ENCODE results near the gene CCDC200.
"Not testable (repeated sequence)": the region's sequence is repeated elsewhere in the genome, so short reads cannot be mapped to it uniquely, and the experiment has no call there.

CCDC200 gene

GRCh38 chr17:43210576-43210975 lies 17.8 kb downstream of the CCDC200 start:
- peak overlapping the region; percentile 80 for H3K4me3 ChIP-seq (ENCODE audit: low read length)
- H3K36me3 ChIP-seq (ENCODE audit: control insufficient read depth, low read length) = peaks cover 10% of the 10 kb centered on the region
- TF ChIP-seq, protein P1, sequence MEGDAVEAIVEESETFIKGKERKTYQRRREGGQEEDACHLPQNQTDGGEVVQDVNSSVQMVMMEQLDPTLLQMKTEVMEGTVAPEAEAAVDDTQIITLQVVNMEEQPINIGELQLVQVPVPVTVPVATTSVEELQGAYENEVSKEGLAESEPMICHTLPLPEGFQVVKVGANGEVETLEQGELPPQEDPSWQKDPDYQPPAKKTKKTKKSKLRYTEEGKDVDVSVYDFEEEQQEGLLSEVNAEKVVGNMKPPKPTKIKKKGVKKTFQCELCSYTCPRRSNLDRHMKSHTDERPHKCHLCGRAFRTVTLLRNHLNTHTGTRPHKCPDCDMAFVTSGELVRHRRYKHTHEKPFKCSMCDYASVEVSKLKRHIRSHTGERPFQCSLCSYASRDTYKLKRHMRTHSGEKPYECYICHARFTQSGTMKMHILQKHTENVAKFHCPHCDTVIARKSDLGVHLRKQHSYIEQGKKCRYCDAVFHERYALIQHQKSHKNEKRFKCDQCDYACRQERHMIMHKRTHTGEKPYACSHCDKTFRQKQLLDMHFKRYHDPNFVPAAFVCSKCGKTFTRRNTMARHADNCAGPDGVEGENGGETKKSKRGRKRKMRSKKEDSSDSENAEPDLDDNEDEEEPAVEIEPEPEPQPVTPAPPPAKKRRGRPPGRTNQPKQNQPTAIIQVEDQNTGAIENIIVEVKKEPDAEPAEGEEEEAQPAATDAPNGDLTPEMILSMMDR (IDR thresholded peaks at IDR 0.05; ENCODE audit: low read depth, low read length, poor library complexity, severe bottlenecking) = no peak
- TF ChIP-seq EZH2phosphoT487 (IDR thresholded peaks at IDR 0.05; ENCODE audit: borderline replicate concordance, low read length) = no peak
- H3K27me3 ChIP-seq (ENCODE audit: control insufficient read depth, low read length) = no peaks in the 10 kb centered on the region
- peak overlapping the region; percentile 84 for H3K4me2 ChIP-seq (ENCODE audit: low read length)
- no peaks in the 10 kb centered on the region for H3K9me3 ChIP-seq (ENCODE audit: control insufficient read depth, insufficient read depth, low read length)
- no peaks in the 10 kb centered on the region for H4K20me1 ChIP-seq (ENCODE audit: control insufficient read depth, insufficient read depth, low read depth, low read length)
- no peaks in the 10 kb centered on the region for H3K79me2 ChIP-seq (ENCODE audit: control insufficient read depth, low read length)
- H3K4me1 ChIP-seq (ENCODE audit: control insufficient read depth, low read length) = peaks cover 27% of the 10 kb centered on the region
- H3K27ac ChIP-seq (ENCODE audit: low read depth, low read length) = no peak overlapping the region
- no peaks in the 10 kb centered on the region for H3K9me2 ChIP-seq (replicated peaks; ENCODE audit: control insufficient read depth, low read length)
- peaks cover 7% of the 10 kb centered on the region for H3F3A ChIP-seq (ENCODE audit: control insufficient read depth, insufficient read depth)

GRCh38 chr17:43203013-43203412 lies 25.4 kb downstream of the CCDC200 start:
- H3K9me2 ChIP-seq (replicated peaks; ENCODE audit: control insufficient read depth, low read length); H3F3A ChIP-seq (ENCODE audit: control insufficient read depth, insufficient read depth); H3K4me1 ChIP-seq (ENCODE audit: control insufficient read depth, low read length); H3K4me2 ChIP-seq (ENCODE audit: low read length); H3K27ac ChIP-seq (ENCODE audit: low read depth, low read length); H3K27me3 ChIP-seq (ENCODE audit: control insufficient read depth, low read length); H3K79me2 ChIP-seq (ENCODE audit: control insufficient read depth, low read length); H3K9me3 ChIP-seq (ENCODE audit: control insufficient read depth, insufficient read depth, low read length); H3K36me3 ChIP-seq (ENCODE audit: control insufficient read depth, low read length); H3K4me3 ChIP-seq (ENCODE audit: low read length); H4K20me1 ChIP-seq (ENCODE audit: control insufficient read depth, insufficient read depth, low read depth, low read length): not testable (repeated sequence)

GRCh38 chr17:43200127-43200526 lies 28.3 kb downstream of the CCDC200 start:
- Histone ChIP-seq H3K27me3 (ENCODE audit: control insufficient read depth, low read length) (no peaks in the 10 kb centered on the region), H3K4me1 (ENCODE audit: control insufficient read depth, low read length) (peaks cover 8% of the 10 kb centered on the region), H3K79me2 (ENCODE audit: control insufficient read depth, low read length) (no peaks in the 10 kb centered on the region), H3K36me3 (ENCODE audit: control insufficient read depth, low read length) (peaks cover 13% of the 10 kb centered on the region), H3K4me3 (ENCODE audit: low read length) (no peak overlapping the region), H3F3A (ENCODE audit: control insufficient read depth, insufficient read depth) (no peaks in the 10 kb centered on the region), H3K4me2 (ENCODE audit: low read length) (no peak overlapping the region), H3K9me3 (ENCODE audit: control insufficient read depth, insufficient read depth, low read length) (no peaks in the 10 kb centered on the region), H3K9me2 (replicated peaks; ENCODE audit: control insufficient read depth, low read length) (no peaks in the 10 kb centered on the region), H4K20me1 (ENCODE audit: control insufficient read depth, insufficient read depth, low read depth, low read length) (no peaks in the 10 kb centered on the region), H3K27ac (ENCODE audit: low read depth, low read length) (no peak overlapping the region)
- no peak for TF ChIP-seq EZH2phosphoT487 (IDR thresholded peaks at IDR 0.05; ENCODE audit: borderline replicate concordance, low read length)
- TF ChIP-seq, protein P1 (IDR thresholded peaks at IDR 0.05; ENCODE audit: low read depth, low read length, poor library complexity, severe bottlenecking) = no peak

DNA sequence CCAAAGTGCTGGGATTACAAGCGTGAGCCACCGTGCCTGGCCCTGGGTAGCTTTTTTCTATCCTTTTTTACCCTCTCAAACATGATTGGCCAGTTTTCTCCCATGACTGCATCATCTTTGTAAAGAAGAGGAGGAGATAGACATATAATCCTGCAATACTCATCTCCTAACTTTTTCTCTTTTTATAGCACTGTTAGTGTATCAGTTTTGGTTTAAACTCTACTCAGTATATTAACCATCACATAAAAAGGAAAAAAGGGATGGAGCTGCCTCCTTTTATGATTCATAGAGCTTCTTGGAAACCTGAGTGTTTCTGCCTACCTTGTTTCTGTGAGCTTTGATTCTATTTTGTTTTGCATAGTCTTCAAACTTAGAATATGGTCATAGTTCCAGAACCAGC lies 28.8 kb downstream of the CCDC200 start:
- H3K4me2 ChIP-seq (ENCODE audit: low read length) = no peak overlapping the region
- H3K9me2 ChIP-seq (replicated peaks; ENCODE audit: control insufficient read depth, low read length) = no peaks in the 10 kb centered on the region
- H3K27ac ChIP-seq (ENCODE audit: low read depth, low read length) = no peak overlapping the region
- no peak for TF ChIP-seq EZH2phosphoT487 (IDR thresholded peaks at IDR 0.05; ENCODE audit: borderline replicate concordance, low read length)
- TF ChIP-seq, protein P1 (IDR thresholded peaks at IDR 0.05; ENCODE audit: low read depth, low read length, poor library complexity, severe bottlenecking) = no peak
- H3K79me2 ChIP-seq (ENCODE audit: control insufficient read depth, low read length) = no peaks in the 10 kb centered on the region
- no peaks in the 10 kb centered on the region for H3K27me3 ChIP-seq (ENCODE audit: control insufficient read depth, low read length)
- no peak overlapping the region for H3K4me3 ChIP-seq (ENCODE audit: low read length)
- no peaks in the 10 kb centered on the region for H4K20me1 ChIP-seq (ENCODE audit: control insufficient read depth, insufficient read depth, low read depth, low read length)
- H3K4me1 ChIP-seq (ENCODE audit: control insufficient read depth, low read length) = peaks cover 8% of the 10 kb centered on the region
- no peaks in the 10 kb centered on the region for H3F3A ChIP-seq (ENCODE audit: control insufficient read depth, insufficient read depth)
- H3K36me3 ChIP-seq (ENCODE audit: control insufficient read depth, low read length) = peaks cover 17% of the 10 kb centered on the region
- H3K9me3 ChIP-seq (ENCODE audit: control insufficient read depth, insufficient read depth, low read length) = no peaks in the 10 kb centered on the region

Measured in DOHH2 (cell line).